Brain microvascular endothelial cell (primary cell): Measurements from ENCODE around the gene ERC1.
"Not testable (repeated sequence)": the region's sequence is repeated elsewhere in the genome, so short reads cannot be mapped to it uniquely, and the experiment has no call there.

ENCODE experiments used
- DNase-seq: peaks from one replicate; pipeline ENCODE4 v3.0.0-alpha.2; 2020
- H3K27ac ChIP-seq: fragments of 250-450 bp; sonication (Bioruptor Pico); 2 replicates; pipeline ENCODE4 v1.5.1; 2020; ENCODE audit warnings: mild to moderate bottlenecking, moderate library complexity
- H3K27me3 ChIP-seq: fragments of 250-450 bp; sonication (Bioruptor Pico); replicated peaks from 2 replicates; pipeline ENCODE4 v1.5.1; 2020; ENCODE audit warnings: mild to moderate bottlenecking
- H3K36me3 ChIP-seq: fragments of 250-450 bp; sonication (Bioruptor Pico); replicated peaks from 2 replicates; pipeline ENCODE4 v1.5.1; 2020; ENCODE audit warnings: mild to moderate bottlenecking
- H3K4me3 ChIP-seq: 2 replicates; pipeline ENCODE4 v1.5.1; 2011; ENCODE audit warnings: low read depth, mild to moderate bottlenecking, control low read depth, low read length, moderate library complexity
- CTCF ChIP-seq: IDR thresholded peaks from 2 replicates; pipeline ENCODE4 v1.5.1; 2011; ENCODE audit warnings: low read depth, mild to moderate bottlenecking, moderate library complexity, low read length, control low read depth, inconsistent platforms; ENCODE audit errors: missing control alignments
- in situ Hi-C: cut with HindIII; loops from 2 replicates; pipeline ENCODE4 v1.10.0; 2017; ENCODE audit warnings: low sequenced_read_pairs, low pct_ligation_motif_present

Gene ERC1

GRCh38 chr12:1195513-1195912, 204.5 kb downstream of the ERC1 start:
- H3K36me3 ChIP-seq, result no peaks in the 10 kb centered on the region
- no peak for DNase-seq
- no peak overlapping the region for H3K27ac ChIP-seq
- no peaks in the 10 kb centered on the region for H3K27me3 ChIP-seq
- no peak for TF ChIP-seq CTCF
- no peak overlapping the region for H3K4me3 ChIP-seq
- in situ Hi-C loops, result no loop called here

- Histone ChIP-seq H3K4me3 (no peak overlapping the region), H3K36me3 (no peaks in the 10 kb centered on the region), H3K27me3 (no peaks in the 10 kb centered on the region), H3K27ac (no peak overlapping the region)
- in situ Hi-C loops, result no loop called here
- DNase-seq, result peak; percentile 16
- TF ChIP-seq CTCF, result no peak
Measured at GRCh38 chr12:1197264-1198018, 206.4 kb downstream of the ERC1 start.

- H3K27me3 ChIP-seq, in situ Hi-C loops, H3K27ac ChIP-seq, H3K4me3 ChIP-seq, DNase-seq, H3K36me3 ChIP-seq: not testable (repeated sequence)
Measured at GRCh38 chr12:1198854-1199253, 207.8 kb downstream of the ERC1 start.

- Histone ChIP-seq H3K36me3 (no peaks in the 10 kb centered on the region), H3K27ac (no peak overlapping the region), H3K27me3 (no peaks in the 10 kb centered on the region), H3K4me3 (no peak overlapping the region)
- TF ChIP-seq CTCF, result no peak
- in situ Hi-C loops, result no loop called here
- no peak for DNase-seq
Measured at GRCh38 chr12:1199700-1200099, 208.7 kb downstream of the ERC1 start.

GRCh38 chr12:1201030-1201429, 210.0 kb downstream of the ERC1 start:
- Histone ChIP-seq H3K36me3 (no peaks in the 10 kb centered on the region), H3K4me3 (no peak overlapping the region), H3K27ac (no peak overlapping the region), H3K27me3 (no peaks in the 10 kb centered on the region)
- no peak for TF ChIP-seq CTCF
- no peak for DNase-seq
- in situ Hi-C loops, result no loop called here

GRCh38 chr12:1201886-1202285, 210.9 kb downstream of the ERC1 start:
- in situ Hi-C loops, result no loop called here
- Histone ChIP-seq H3K27ac (no peak overlapping the region), H3K4me3 (no peak overlapping the region), H3K27me3 (no peaks in the 10 kb centered on the region), H3K36me3 (no peaks in the 10 kb centered on the region)
- no peak for TF ChIP-seq CTCF
- no peak for DNase-seq
